HG03135 (cell line): Measurements from ENCODE around the gene ZNF581.

Source experiments
- ATAC-seq: cut with Tn5 transposase; IDR thresholded peaks from one replicate; pipeline ENCODE4 v1.9.1; 2021; ENCODE audit warnings: mild to moderate bottlenecking, moderate library complexity; ENCODE audit not compliant: unreplicated experiment

ZNF581 gene

DNA sequence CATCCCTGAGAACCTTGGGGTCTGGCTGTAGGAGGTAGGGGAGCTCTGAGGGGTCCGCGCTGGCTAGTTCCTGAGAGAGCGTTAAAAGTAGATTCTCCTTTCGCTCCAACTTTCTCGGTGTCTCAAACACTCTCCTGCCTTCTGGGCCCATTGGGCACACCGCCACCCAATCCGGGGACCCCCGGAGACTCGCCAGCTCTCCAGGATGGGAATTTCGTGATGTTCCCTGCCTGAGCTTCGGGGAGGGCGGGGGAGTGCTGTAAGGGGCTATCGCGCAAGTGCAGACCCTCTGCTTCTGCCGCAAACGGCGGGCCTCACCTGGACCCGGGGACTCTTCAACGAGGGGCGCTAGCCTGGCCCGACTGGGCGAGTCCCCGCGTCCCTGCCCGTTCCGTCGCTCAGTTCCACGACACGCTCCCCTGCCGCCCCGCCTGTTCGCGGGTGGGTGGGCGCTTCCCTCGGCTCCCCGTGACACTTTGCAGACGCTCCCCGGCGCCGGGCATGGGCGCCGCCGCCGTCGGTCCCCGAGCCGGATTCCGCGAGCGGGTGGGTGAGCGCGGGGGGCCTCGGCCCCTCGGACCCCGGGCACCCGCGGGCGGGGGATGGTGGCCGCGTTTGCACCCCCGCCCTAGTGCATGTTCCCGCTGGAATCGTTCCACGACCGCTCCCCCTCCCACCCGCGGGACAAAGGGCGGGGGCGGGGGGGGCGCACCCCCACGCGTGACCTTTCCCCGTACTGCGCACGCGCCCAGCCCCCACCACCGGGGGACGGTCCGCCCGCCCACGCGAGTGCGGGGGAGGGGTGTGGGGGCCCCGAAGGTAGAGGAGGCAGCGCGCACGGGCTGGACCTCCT, 4.5 kb downstream of the ZNF581 start, which contains the start of gene CCDC106:
Gene CCDC106, plus strand, starts transcription at position 481 of the 853 bp plus-strand sequence. CDS start 835 bp downstream, outside the sequence.
- ATAC-seq: no peak

DNA sequence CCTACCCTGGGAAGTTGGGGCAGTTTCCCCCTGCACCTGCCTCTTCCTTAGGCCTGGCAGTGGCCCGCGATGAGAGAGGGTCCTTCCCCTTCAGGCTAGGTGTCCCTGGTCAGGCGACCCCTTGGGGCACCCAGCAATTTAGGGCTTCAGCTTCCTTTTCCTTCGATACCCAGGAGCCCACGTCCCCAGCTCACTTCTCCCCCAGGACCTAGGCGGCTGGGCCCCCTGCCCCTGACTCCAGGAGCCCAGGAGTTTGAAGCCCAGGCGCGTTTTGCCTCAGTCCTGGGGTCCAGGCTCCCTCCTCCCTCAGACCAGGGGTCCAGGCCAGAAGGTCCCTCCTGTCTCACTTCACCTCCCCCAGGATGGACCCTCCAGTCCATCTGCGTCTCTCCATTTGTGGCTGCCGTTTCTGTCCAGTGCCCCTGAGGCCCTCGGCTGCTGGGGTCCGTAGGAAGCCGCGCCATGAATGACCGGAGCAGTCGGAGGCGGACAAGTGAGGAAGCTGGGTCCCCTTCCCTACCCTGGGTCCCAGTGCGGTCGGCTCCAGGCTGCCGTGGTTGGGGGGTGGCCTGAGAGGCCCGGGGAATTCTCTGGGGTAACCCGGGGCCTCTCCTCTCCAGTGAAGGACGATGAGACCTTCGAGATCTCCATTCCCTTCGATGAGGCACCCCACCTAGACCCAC, 5.3 kb downstream of the ZNF581 start:
- ATAC-seq: no peak

DNA sequence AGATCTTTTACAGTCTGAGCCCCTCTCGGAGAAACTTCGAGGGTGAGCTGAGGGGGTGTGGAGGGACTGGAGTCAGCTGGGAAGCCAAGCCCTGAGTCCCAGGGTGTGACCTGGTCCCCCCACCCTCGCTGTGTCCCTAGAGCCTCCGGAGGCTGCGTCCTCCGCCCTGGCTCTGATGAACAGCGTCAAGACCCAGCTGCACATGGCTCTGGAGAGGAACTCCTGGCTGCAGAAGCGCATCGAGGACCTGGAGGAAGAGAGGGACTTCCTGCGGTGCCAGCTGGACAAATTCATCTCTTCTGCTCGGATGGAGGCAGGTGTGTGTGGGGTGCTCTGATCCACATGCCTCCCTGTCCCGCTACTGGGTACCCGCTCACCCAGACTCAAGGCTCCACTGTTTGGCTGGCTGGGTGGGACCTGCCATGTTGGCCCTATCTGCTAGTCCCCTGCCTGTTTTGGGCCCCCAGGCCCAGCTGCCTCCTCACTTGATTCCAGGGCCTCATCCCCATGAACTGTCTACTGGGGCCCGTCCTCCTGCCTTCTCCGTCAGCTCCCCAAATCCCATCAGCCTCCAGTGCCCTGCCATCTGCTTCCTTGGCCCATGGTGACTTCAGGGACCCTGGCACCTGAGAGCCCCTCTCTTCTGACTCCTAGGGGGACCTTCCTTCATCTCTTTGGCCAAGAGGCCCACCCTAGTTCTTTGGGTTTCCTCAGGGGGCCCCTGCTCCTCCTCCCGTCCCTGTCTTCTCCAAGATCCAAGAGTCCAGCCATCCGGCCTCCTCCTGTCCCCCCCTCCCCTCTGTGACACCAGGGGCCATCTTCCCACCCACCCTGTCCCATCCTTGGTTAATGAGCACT, 6.0 kb downstream of the ZNF581 start:
- no peak for ATAC-seq

DNA sequence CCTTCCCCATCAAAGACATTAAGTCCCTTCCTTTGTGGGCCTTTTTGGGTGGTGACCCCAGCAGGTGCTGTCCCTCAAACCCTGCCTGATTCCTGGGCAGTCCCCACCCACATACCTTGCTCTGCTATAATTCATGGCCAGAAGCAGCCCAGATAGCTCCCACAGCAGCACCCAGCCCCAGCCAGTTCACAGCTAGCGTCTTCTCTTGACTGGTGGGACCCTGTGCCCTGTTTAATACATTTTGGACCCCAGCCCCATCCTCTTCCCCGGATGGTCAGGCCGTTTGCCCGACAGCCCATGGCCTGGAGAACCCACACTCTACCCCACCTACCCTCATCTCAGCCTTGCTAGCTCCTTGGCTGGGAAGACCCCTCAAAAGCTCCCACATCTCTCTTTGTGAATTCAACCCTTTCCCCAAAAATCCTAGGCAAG, 6.7 kb downstream of the ZNF581 start:
- no peak for ATAC-seq

DNA sequence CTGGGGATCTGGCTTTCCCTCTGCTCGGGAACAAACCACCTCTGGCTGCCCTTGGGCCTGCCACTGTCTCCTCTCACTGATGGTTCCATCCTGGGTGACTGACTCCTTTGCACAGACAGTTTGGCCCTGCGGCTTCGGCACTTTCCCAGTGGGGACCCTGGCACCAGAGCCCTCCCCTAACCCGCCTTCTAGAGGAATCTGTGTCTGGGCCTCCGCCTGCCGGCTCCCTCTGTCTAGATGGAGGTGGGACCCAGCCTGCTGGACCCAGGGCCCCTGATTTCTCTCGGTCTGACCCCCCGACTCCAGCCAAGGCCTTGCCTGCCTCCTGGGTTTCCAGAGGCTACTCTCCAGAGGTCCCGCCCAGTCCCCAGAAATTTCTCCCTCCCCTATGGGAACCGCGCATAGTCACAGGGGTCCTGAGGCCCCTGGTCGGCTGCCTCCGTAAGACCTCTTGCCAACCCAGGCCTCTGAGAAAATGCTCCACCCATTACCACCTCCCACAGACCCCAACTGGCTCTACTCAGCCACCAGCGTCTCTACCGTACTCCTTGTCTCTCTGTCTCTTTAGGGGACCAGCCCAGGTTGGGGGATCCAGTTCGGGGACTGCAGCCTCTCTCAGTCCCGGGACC, 7.3 kb downstream of the ZNF581 start:
- no peak for ATAC-seq

DNA sequence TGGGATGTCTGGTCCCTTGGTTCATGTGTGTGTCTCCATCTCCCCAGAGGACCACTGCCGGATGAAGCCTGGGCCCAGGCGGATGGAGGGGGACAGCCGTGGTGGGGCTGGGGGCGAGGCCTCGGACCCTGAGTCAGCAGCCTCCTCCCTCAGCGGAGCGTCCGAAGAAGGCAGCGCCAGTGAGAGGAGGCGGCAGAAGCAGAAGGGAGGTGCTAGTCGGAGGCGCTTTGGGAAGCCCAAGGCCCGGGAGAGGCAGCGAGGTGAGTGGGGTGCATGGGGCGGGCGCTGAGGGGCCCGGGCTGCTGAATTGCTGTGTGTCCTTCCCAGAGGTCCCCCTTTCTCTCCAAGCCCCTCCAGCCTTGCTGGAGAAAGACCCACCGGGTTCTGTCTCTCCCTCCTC, 7.8 kb downstream of the ZNF581 start:
- ATAC-seq: no peak

DNA sequence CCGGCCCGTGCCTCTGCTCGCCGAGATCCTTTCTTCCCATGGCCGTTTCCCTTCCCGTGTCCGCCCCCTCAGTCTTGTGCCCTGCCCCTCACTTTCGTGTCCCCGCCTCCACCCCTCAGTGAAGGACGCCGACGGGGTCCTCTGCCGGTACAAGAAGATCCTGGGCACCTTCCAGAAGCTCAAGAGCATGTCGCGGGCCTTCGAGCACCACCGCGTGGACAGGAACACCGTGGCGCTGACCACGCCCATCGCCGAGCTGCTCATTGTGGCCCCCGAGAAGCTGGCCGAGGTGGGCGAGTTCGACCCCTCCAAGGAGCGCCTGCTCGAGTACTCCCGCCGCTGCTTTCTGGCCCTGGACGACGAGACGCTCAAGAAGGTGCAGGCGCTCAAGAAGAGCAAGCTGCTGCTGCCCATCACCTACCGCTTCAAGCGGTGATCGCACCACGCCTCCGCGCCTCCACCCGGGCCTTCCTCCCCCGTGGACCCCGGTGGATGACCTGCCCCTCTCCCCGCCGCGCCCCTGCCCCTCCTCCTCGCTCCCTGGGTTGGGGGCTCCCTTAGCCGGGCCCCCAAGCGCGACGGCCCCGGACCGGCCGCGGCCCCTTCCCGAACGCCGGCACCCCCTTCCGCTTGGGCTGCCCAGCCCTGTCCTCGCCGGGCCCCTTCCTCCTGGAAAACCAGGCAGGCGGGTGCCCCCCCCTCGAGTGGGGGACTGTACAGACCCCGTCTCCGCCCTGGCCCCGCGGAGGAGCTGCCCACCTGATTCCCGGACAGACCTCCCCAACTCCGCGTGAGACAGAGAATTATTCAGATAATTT, 9.1 kb downstream of the ZNF581 start:
- ATAC-seq: no peak

DNA sequence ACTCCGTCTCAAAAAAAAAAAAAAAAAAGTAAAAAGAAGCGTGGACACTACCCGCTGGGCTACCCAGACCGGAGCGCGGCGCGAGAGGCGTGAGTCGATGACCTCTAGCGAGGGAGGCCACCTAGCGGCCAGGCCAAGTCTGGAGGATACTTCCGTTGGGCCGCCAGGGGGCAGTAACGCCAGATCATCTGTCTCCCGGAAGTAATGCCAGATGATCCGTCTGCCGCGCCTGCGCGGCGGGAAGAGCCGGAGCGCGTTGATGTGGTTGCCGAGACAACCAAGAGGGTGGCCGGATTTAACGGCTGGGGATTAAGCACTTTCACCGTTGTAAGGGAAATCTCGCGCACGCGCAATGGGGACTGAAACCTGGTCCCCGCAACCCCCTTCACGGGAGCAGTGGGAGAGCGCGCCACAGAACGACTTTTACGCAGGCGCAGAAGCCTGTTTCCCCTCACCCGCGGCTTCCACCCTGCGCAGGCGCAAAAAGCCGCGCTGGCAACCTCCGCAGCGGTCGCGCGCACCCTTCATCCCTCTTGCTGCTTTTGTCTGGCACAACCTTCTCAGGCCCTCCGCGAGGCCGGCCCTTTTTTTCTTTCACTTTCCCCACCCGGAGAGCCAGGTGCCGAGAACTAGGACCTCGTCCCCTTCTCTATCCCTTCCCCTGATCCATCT, 10.3 kb downstream of the ZNF581 start:
- peak; percentile 36 for ATAC-seq

DNA sequence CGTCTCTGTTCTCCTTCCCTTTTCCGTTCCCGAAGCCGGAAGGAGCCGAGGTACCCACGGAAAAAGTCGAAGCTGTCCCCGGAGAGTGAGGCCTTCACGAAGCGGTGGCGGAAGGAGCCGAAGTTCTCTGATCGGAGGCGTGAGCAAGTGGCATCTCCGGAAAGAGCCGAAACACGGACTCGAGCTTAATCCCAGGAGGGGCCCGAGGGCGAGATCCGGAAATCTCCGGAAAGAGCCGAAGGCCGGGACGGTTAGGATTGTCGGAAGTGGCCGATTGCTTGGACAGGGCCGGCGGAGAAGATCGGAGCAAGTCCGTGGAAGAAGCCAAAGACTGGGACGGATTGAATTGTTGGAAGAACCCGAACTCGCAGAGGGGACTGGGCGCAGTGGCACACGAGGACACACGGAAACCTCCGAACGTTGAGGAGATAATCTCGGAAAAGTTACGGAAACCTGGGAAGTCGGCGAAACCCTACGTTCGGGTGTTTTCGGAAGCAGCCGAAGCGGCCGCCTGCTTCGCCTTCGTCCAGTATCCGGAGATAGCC, 10.9 kb downstream of the ZNF581 start:
- peak; percentile 61 for ATAC-seq

DNA sequence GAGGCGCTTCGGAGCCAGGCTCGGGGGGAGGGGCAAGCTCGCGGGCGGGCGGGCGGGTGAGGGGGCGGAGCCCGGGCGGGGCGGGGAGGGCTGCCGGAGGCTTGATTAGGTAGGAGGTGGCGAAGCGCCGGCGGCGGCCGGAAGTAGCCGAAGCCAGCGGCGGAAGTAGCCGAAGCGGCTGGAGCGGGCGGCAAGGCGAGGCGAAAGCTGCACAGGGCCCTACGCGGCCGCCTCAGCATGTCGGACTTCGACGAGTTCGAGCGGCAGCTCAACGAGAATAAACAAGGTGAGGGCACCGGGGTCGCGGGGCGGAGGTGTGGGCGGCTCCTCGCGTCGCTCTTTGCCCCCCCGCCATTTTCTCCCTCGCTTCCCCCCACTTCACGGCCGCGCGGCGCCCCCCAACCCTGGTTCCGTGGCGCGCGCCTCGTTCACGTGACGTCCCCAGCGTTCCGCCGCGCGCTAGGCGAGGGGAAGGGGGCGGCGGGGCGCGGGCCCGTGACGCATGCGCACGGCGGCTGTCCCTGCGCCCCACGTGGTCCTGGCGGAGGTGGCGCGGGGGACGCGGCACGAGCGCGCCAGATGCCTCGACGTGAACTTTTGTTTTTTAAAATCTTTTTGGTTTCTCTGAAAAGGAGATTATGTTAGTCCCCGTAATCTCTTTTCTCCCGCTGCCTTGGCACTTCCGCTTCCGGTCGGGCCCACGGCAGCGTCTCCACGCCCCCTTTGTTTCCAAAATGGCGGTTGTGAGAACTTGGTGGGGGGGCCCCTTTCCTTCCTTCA, 11.6 kb downstream of the ZNF581 start, which contains the start of gene U2AF2:
Gene U2AF2, plus strand, starts transcription at position 168 of the 780 bp plus-strand sequence. Its CDS starts 70 bp downstream, at position 238.
- ATAC-seq: peak; percentile 34

DNA sequence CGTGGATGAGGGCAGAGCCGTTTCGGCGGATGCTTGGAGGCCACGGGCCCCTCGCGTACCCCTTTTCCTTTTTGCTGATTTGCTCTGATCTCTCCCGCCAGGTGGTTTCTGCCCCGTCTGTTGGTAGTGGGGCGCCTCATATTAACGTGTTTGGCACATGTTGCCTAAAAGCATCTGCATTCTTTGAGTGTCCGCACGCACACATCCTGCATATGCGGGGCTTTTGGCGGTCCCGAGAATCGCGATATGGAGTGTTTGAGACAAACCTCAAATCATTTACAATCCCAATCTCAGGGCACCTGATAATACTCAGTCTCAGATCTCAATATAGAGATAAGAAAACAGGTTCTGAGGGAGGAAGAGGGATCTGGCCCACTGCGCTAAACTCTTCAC, 12.2 kb downstream of the ZNF581 start:
- no peak for ATAC-seq

DNA sequence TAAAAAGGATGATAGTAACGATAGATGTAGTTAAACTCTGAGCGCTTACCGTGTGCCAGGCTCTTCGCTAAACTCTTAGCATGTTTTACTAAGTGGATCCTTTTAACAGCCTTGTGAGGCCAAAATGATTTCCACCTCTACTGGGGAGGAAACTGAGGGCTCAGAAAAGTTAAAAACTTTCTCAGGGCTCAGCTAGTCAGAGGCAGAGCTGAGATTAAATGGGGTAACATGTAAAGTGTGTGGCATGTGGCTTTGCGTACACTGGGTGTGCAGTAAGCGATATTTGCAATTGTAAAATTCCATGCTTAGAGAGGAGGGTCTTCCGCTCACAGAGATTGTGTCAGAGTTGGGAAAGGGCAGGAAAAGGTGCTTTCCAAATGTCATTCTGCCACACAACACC, 13.1 kb downstream of the ZNF581 start:
- ATAC-seq: no peak

DNA sequence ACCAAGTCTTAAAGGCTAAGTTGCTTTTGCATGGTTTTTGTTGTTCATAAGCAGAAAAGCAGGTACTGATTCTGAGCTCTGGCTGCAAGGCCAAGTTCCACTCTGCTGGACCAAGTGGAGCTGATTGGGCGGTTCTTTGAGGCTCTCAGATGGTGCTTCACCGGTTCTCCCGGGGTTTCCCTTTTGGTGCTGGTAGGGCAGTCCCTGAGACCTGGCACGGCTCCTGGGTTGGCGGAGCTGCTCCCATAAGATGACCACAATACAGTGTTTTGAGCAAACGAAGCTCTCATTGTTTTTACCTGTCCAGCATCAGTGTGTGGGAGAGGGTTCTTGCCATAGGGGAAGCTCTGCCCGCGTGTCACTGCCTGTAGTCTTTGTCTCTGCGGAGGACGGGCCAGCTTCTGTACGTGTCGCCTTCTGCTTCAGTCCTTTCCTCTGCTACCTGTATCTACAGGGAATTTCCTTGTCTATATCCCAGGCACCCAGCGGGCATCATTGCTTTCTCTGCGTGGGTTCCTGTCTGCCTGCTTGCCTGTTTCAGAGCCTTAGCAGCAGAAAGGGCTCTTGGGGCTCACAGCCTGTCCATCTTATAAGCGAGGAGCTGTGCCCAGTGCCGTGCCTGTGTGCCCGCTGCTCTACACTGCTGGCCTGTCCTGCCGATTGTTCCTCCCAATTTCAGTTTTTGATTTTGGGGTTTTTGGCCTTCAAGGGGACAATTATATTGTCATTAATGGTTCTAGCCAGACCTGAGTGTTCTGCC, 13.7 kb downstream of the ZNF581 start:
- ATAC-seq: no peak

DNA sequence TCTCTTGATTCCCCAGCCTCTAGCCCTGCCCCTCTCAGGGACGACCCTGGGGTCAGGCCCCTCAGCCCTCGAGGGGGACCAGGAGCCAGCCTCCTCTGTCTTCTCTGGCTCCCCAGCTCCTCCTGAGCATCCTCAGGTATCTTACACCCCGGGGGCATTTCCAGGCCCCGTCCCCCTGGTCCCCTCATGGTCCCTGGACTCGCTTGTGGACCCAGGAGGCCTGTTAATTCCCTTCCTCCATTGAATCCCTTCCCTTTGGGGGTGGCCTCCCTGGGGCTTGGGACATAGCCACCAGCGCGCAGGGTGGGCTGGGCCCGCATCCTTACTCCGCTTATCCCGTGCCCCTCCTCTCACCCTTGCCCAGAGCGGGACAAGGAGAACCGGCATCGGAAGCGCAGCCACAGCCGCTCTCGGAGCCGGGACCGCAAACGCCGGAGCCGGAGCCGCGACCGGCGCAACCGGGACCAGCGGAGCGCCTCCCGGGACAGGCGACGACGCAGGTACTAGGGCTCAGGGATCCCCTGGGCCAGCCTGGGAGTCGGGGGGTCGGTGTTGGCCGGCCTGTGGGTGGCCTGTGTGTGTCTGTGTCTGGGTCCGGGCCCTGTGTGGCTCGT, 15.5 kb downstream of the ZNF581 start:
- no peak for ATAC-seq

DNA sequence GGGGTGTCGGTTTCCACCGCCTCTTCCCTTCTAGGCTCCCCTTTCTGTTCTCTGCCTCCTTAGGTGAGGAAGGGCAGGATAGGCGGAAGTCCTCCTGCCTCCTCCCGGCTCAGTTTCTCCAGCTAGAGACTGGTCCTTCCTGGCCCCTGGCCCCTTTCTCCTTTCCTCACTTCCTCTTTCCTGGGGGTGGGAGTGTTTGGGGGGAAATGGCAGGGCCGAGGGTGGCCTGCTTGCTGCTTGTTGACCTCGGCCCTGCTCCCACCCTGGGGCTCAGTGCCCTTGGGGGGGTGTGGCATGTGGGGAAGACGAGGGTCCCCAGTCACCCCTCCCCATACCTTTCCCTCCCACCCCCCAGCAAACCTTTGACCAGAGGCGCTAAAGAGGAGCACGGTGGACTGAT, 16.4 kb downstream of the ZNF581 start:
- ATAC-seq: no peak

DNA sequence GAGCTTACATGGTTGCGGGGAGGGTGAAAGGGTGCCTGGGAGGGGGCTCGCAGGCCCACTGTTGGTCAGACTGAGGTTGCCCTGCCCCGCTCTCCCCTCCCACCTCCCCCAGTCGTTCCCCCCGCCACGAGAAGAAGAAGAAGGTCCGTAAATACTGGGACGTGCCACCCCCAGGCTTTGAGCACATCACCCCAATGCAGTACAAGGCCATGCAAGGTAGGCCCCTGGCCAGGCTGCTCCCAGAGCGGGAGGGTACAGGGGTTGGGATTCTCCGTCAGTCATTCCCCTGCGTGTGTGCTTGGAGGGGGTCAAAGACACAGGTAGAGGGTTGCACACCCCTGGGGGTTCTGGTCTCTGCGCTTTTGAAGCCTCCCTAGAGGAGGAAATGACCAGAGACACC, 17.0 kb downstream of the ZNF581 start:
- ATAC-seq: no peak

DNA sequence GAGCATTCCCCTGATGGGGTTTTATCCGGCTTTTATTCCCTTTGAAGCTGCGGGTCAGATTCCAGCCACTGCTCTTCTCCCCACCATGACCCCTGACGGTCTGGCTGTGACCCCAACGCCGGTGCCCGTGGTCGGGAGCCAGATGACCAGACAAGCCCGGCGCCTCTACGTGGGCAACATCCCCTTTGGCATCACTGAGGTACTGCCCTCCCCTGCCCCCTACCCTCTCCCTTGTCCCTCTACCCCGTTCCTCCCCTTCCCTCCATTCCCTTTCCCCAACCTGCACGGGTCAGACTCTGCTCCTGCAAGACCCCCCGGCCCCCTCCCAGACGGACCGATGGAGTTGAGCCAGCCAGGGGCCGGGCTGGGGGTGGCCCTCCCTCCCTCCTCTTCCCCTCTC, 17.5 kb downstream of the ZNF581 start:
- no peak for ATAC-seq
